ENCODE data around the gene CENPM.
A peak's percentile ranks its signal among the peaks of the same experiment; 100 is the strongest.

Gene CENPM

GRCh38 chr22:41929418-41929810, 17.5 kb downstream of the CENPM start:
- no peak for DNase-seq

GRCh38 chr22:41928593-41929417, 18.1 kb downstream of the CENPM start:
- DNase-seq: no peak

GRCh38 chr22:41927813-41928212, 19.1 kb downstream of the CENPM start:
- DNase-seq: no peak

GRCh38 chr22:41925783-41926460, 21.0 kb downstream of the CENPM start:
- DNase-seq: peak; percentile 51 to 72

GRCh38 chr22:41923595-41924276, 23.2 kb downstream of the CENPM start:
- no peak for DNase-seq

GRCh38 chr22:41922940-41923594, 23.9 kb downstream of the CENPM start:
- DNase-seq: no peak

GRCh38 chr22:41922328-41922727, 24.6 kb downstream of the CENPM start:
- DNase-seq: no peak

- no peak for DNase-seq
Observed at GRCh38 chr22:41920271-41920976, 26.5 kb downstream of the CENPM start.

- DNase-seq: no peak
Observed at GRCh38 chr22:41919357-41920224, 27.4 kb downstream of the CENPM start.

- DNase-seq: no peak
Observed at GRCh38 chr22:41917903-41918791, 28.8 kb downstream of the CENPM start.

- DNase-seq: no peak
Observed at GRCh38 chr22:41917375-41917902, 29.5 kb downstream of the CENPM start.

GRCh38 chr22:41916745-41917358, 30.1 kb downstream of the CENPM start:
- no peak for DNase-seq

GRCh38 chr22:41915786-41916493, 31.0 kb downstream of the CENPM start:
- DNase-seq: no peak

- DNase-seq: no peak
Observed at GRCh38 chr22:41915035-41915785, 31.7 kb downstream of the CENPM start, which contains the start of gene SHISA8. SHISA8 (minus strand) TSS chr22:41915074; CDS start chr22:41914667, 407 bp downstream.

- DNase-seq: no peak
Observed at GRCh38 chr22:41914611-41915034, 32.3 kb downstream of the CENPM start.

GRCh38 chr22:41913842-41914534, 33.0 kb downstream of the CENPM start:
- DNase-seq: peak in 1 of 2 experiments; percentile 12

- DNase-seq: no peak
Observed at GRCh38 chr22:41913040-41913719, 33.8 kb downstream of the CENPM start.
